Epithelial cell of proximal tubule (primary cell): ENCODE results near the gene CREBRF. TPM values are rescaled to one million over a fixed set of nuclear protein-coding genes. Genes with fewer than 3 reads are reported as not detected.
"Not testable (repeated sequence)": the region's sequence is repeated elsewhere in the genome, so short reads cannot be mapped to it uniquely, and the experiment has no call there.

ENCODE experiments used
- DNase-seq: peaks from one replicate; pipeline ENCODE4 v3.0.0-alpha.2; 2011; ENCODE audit warnings: low read depth
- H3K4me3 ChIP-seq: 2 replicates; pipeline ENCODE4 v1.5.1; 2011; ENCODE audit warnings: low read depth, mild to moderate bottlenecking, low read length
- total RNA-seq: library from RNA; depleted of rRNA; stranded (reverse); fragments of >200 nt; gene quantifications from 2 replicates; pipeline ENCODE4 v1.2.3, GENCODE V29; 2015
- TF ChIP-seq, protein P1 (sequence below): conservative IDR thresholded peaks from 2 replicates; pipeline ENCODE4 v1.5.1; 2012; ENCODE audit warnings: low read depth, mild to moderate bottlenecking, low read length

CREBRF gene
- total RNA-seq, 1 donor from 2014 or later, result 1.8 TPM

DNA sequence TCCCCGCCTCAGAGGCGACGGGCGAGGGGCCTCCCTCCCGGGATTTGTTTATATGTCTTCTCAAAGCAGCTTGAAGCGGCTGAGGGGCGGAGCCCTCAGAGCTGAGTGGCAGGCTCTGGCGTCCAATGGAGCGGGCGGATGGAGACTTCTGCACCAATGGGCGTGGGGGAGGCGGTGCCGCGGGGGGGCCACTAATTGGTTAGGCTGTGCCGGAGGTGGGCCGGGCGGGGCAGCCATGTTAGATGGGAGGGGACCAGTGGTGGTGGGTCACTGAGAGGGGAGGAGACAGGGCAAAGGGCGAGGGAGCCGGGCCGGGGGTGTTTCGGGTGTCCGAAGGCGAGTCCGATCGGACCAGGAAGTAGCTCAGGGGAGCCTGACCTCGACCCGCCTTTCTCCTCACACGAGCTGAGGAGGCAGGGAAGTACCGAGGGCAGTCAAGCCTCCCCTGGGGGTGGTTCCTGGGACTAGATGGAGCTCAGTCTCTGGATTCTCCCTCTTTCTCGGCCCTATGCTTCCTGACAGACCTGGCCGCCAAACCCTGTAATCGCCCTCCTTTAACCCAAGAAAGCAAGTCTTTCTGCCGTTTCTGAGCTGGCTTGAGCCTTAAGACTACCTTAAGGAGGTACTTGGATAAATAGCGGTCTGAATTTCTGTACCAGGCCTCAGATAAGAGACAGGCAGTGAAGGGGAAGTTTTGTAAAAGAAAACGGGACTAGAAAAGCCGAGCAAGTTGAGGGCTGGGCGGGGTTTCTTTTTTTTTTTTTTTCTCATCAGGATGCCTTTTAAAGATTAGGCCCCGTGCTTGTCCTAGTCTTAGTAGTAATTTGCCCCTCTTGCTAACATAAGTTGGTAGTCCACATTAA lies 1.1 kb downstream of the CREBRF start:
- peak; percentile 64 for DNase-seq
- TF ChIP-seq, protein P1, sequence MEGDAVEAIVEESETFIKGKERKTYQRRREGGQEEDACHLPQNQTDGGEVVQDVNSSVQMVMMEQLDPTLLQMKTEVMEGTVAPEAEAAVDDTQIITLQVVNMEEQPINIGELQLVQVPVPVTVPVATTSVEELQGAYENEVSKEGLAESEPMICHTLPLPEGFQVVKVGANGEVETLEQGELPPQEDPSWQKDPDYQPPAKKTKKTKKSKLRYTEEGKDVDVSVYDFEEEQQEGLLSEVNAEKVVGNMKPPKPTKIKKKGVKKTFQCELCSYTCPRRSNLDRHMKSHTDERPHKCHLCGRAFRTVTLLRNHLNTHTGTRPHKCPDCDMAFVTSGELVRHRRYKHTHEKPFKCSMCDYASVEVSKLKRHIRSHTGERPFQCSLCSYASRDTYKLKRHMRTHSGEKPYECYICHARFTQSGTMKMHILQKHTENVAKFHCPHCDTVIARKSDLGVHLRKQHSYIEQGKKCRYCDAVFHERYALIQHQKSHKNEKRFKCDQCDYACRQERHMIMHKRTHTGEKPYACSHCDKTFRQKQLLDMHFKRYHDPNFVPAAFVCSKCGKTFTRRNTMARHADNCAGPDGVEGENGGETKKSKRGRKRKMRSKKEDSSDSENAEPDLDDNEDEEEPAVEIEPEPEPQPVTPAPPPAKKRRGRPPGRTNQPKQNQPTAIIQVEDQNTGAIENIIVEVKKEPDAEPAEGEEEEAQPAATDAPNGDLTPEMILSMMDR, result no peak
- H3K4me3 ChIP-seq, result peak overlapping the region; percentile 79

DNA sequence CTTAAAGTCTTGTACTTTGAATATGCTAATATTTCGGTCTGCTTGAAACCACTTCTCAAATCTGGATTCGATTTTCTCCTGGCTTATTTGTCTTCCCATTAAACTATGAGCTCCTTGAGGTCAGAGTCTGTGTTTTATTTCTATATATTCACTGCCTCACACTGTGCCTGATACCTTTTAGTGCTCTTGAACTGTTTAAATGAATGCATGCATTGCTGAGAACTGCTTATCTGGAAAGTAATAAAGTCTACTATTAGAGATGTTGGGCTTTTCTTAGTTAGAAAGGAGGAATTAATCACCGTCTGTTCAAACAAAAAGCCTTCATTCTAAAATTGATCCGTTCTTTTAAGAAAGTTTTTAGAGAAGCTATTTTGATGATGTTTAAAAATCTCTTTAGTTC lies 6.0 kb downstream of the CREBRF start:
- H3K4me3 ChIP-seq, result no peak overlapping the region
- TF ChIP-seq, protein P1, result no peak
- no peak for DNase-seq

DNA sequence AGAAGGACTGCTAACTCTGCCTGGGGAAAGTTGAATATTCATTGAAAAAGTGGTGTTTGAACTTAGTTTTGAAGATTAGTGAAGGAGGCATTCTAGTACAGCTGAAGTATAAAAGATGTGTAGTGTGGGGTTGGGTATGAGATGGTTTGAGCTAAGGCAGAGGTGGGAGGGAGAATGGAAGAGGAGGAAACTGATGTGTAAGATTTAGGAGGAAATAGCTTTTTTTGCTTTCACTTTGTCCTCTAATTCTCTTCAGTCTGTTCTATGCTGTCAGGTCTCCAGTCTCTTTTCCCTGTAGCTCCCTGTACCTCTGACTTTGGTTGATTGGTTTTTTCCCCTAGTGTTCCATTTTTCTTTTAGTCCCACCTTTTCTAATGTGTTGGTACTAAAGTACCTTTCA lies 9.0 kb downstream of the CREBRF start:
- no peak overlapping the region for H3K4me3 ChIP-seq
- TF ChIP-seq, protein P1, result no peak
- no peak for DNase-seq

DNA sequence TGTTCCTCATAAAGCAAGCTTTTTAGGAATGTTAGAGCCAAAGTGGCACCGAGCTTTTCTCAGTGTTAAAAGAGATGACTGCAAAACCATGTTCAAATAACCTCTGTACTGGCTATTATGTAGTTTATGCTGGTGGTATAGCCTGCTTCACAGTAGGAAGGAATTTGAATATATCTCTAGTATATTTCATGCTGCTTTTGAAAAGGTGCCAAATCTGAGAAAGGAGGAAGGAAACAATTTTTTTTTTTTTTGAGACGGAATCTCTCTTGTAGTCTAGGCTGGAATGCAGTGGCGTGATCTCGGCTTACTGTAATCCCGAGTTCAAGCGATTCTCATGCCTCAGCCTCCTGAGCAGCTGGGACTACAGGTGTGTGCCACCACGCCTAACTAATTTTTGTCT lies 13.5 kb downstream of the CREBRF start:
- H3K4me3 ChIP-seq, result no peak overlapping the region
- TF ChIP-seq, protein P1, result no peak
- DNase-seq, result no peak

DNA sequence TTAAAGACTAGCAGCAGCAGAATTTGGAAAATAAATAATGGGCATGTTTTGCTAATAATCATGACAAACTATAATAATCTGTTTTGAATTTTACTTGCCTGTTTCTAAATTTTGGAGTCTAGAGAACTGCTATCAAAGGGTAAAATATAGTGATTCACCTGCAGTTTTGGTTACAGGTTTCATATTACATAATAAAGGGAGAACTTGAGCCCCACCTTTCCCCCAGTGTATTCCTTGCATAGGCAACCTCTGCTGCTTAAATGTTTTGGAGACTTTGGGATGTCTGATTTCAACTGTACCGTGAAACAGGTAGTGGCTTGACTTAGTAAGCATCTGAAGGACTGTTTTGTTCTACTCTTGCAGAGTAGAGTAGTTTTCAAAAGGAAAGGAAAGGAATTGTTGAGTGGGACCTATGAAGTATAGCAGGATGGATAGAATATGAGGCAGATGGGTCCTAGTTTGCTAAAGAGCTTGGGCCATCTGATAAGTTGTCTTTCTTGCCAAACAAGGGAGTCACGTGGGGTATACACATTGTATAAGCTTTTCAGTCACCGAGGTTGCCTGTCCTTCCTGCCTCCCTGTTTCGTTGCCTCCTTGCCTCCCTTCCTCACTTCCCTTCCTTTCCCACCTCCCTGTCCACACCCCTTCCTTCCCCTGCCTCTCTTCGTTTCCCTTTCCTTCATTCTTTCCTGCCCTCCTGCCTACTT lies 19.1 kb downstream of the CREBRF start:
- H3K4me3 ChIP-seq, result no peak overlapping the region
- no peak for DNase-seq
- TF ChIP-seq, protein P1, result no peak

DNA sequence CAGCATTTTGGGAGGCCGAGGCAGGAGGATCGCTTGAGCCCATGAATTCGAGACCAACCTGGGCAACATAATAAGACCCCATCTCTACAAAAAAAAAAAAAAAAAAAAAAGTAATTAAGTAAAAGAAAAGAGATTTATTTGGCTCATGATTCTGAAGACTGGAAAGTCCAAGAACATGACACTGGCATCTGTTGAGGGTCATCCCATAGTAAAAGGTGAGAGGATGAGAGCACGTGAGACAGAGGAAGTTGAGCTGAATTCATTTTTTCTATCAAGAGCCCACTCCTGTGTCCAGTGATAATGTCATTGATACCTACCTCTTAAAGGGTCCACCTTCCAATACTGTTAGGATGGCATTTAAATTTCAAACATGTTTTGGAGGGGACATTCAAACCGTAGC lies 19.8 kb downstream of the CREBRF start:
- no peak overlapping the region for H3K4me3 ChIP-seq
- TF ChIP-seq, protein P1, result no peak
- no peak for DNase-seq

DNA sequence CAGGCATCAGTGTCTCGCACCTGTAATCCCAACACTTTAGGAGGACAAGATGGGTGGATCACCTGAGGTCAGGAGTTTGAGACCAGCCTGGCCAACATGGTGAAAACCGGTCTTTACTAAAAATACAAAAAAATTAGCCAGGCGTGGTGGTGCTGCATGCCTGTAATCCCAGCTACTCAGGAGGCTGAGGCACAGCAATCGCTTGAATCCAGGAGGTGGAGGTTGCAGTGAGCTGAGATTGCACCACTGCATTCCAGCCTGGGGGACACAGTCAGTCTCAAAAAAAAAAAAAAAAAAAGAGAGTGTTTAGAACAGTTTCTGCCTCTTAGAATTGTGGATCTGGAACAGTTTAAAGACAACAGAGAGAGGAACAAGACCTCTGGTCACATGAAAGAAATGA lies 20.3 kb downstream of the CREBRF start:
- H3K4me3 ChIP-seq, DNase-seq: not testable (repeated sequence)
